Adrenal gland (tissue), 12 donors: ENCODE results near the gene TRAPPC3. TPM values are rescaled to one million over a fixed set of nuclear protein-coding genes. Genes with fewer than 3 reads are reported as not detected.
A peak's percentile ranks its signal among the peaks of the same experiment; 100 is the strongest.

Source experiments
- DNase-seq, 7 donors: peaks; one replicate each; pipeline ENCODE4 v3.0.0-alpha.2; 2019 to 2020
- H3K27ac ChIP-seq, 5 donors: fragments of 200-600 bp; sonication (generic) in 4 of 5; 1 replicate in 3 of 5; 2 replicates in 2 of 5; pipeline versions ENCODE4 v1.5.1 to v1.8.0; 2016 to 2020; ENCODE audit warnings: mild to moderate bottlenecking in 1 of 5
- H3K27me3 ChIP-seq: fragments of 200-600 bp; 2 replicates; pipeline ENCODE4 v1.8.0; 2021
- H3K36me3 ChIP-seq, 2 donors: fragments of 200-600 bp; replicated peaks in 1 of 2; 1 replicate in 1 of 2; 2 replicates in 1 of 2; pipeline versions ENCODE4 v1.5.1 to v1.8.0; 2018 to 2022
- H3K4me1 ChIP-seq, 2 donors: fragments of 200-600 bp; replicated peaks in 1 of 2; 1 replicate in 1 of 2; 2 replicates in 1 of 2; pipeline versions ENCODE4 v1.5.1 to v1.8.0; 2018 to 2021
- H3K4me3 ChIP-seq, 4 donors: fragments of 200-600 bp; sonication (generic) in 3 of 4; one replicate each; pipeline ENCODE4 v1.5.1; 2016 to 2018
- H3K9me3 ChIP-seq, 3 donors: fragments of 200-600 bp; sonication (generic) in 1 of 3; replicated peaks in 1 of 3; 1 replicate in 2 of 3; 2 replicates in 1 of 3; pipeline versions ENCODE4 v1.5.1 to v1.8.0; 2016 to 2021
- CTCF ChIP-seq, 6 experiments: fragments of 450-650 bp in 4 of 6; fragments of 200-600 bp in 2 of 6; sonication (generic) in 1 of 6; IDR thresholded peaks; 1 replicate in 5 of 6; 2 replicates in 1 of 6; pipeline versions ENCODE4 v1.5.1 to v1.8.0; 2016 to 2021; ENCODE audit warnings: antibody characterized with exemption in 6 of 6, mild to moderate bottlenecking in 2 of 6, moderate library complexity in 1 of 6
- POLR2A ChIP-seq, 2 donors: fragments of 450-650 bp; IDR thresholded peaks; one replicate each; pipeline ENCODE4 v1.6.1; 2017; ENCODE audit warnings: antibody characterized with exemption in 2 of 2, mild to moderate bottlenecking in 2 of 2, moderate library complexity in 1 of 2
- WGBS, 4 donors: extraction: QIAGEN DNeasy Blood & Tissue Kit in 2 of 4; methylation state at CpG; one replicate each; pipeline versions ENCODE4 v1.1.5 to v1.1.7; 2013 to 2017; 5-methylcytosine and 5-hydroxymethylcytosine counted together
- intact Hi-C, 2 donors: fragments of 100-400 bp; cut with DNase I; formaldehyde crosslinking; loops; one replicate each; pipeline versions ENCODE4 v1.14.1 to v1.15.0; 2022 to 2023
- polyA plus RNA-seq, 3 donors: library from polyadenylated mRNA; stranded (reverse); fragments of 200-250 nt in 2 of 3; fragments of 350-450 nt in 1 of 3; fragmentation: Illumina TruSeq in 1 of 3; extraction: RNeasy Lipid Tissue Mini Kit (QIAGEN cat#74804) in 1 of 3; gene quantifications; one replicate each; pipeline ENCODE4 v1.2.3, GENCODE V29; 2013 to 2014
- total RNA-seq, 9 donors: library from RNA; depleted of rRNA in 4 of 9; stranded (reverse); fragments of >200 nt in 4 of 9; fragments of 120-200 nt in 1 of 9; fragmentation: NEBNext Ultra II Directional in 1 of 9; extraction: Animal tissue kit (Norgen Biotek cat#: 25700) in 1 of 9; gene quantifications; one replicate each; pipeline versions ENCODE4 v1.1.0 to v1.2.4, GENCODE V29; 2013 to 2023
- donor health status: healthy with polysubstance abuse.
- donor health status: Bipolar disorder and iron deficiency.
- donor health status: DM: yes; HTN: yes; CAD: no.
- donor health status: DM: no; HTN: no; CAD: no.
- donor health status: DM: no; HTN: no; CAD: no.
- donor health status: DM: yes; HTN: yes; CAD: no.

Gene TRAPPC3
- total and polyA plus RNA-seq, 12 donors: 54.0 to 182 (median 114) TPM

- TF ChIP-seq POLR2A (IDR thresholded peaks at IDR 0.05) (no peak), CTCF (IDR thresholded peaks at IDR 0.05) (no peak)
- H3K9me3 ChIP-seq: no peaks in the 10 kb centered on the region
- H3K27ac ChIP-seq: no peak within 1 kb of the TSS
- intact Hi-C loops: no loop called here
- peak within 1 kb of the TSS in 1 of 4 donors; percentile 51 for H3K4me3 ChIP-seq
- WGBS, 4 donors: 12 to 65% (median 31%) methylated on average over 12 to 76 of the region's 77 CpGs
- peaks cover 0 to 6% of the 10 kb centered on the region in 2 donors for H3K4me1 ChIP-seq
- DNase-seq: peak in 1 of 7 donors; percentile 31
- H3K27me3 ChIP-seq: peaks cover 3% of the 10 kb centered on the region
- no peaks in the 10 kb centered on the region for H3K36me3 ChIP-seq
Observed at GRCh38 chr1:36125129-36125991, 23.9 kb downstream of the TRAPPC3 start, which contains the start of gene COL8A2. TSS of gene COL8A2 (minus strand) at chr1:36125222. CDS start at chr1:36100242, 24,980 bp downstream.

- H3K27me3 ChIP-seq: peaks cover 3% of the 10 kb centered on the region
- WGBS, 4 donors: 24 to 67% (median 46%) methylated on average over 11 to 42 of the region's 42 CpGs
- peaks cover 0 to 6% of the 10 kb centered on the region in 2 donors for H3K4me1 ChIP-seq
- H3K36me3 ChIP-seq: no peaks in the 10 kb centered on the region
- no peak for DNase-seq
- H3K4me3 ChIP-seq: peak overlapping the region in 1 of 4 donors; percentile 51
- no peaks in the 10 kb centered on the region for H3K9me3 ChIP-seq
- no peak overlapping the region for H3K27ac ChIP-seq
- TF ChIP-seq POLR2A (IDR thresholded peaks at IDR 0.05) (no peak), CTCF (IDR thresholded peaks at IDR 0.05) (no peak)
- intact Hi-C loops: no loop called here
Observed at GRCh38 chr1:36124404-36125128, 24.7 kb downstream of the TRAPPC3 start.

GRCh38 chr1:36123356-36123755 is 25.9 kb downstream of the TRAPPC3 start:
- TF ChIP-seq CTCF (IDR thresholded peaks at IDR 0.05): no peak
- TF ChIP-seq POLR2A (IDR thresholded peaks at IDR 0.05): no peak
- DNase-seq: peak in 1 of 7 donors; percentile 32
- intact Hi-C loops: no loop called here
- Histone ChIP-seq H3K27me3 (peaks cover 3% of the 10 kb centered on the region), H3K9me3 (no peaks in the 10 kb centered on the region), H3K4me3 (no peak overlapping the region), H3K4me1 (peaks cover 0 to 6% of the 10 kb centered on the region in 2 donors), H3K36me3 (no peaks in the 10 kb centered on the region), H3K27ac (peak overlapping the region in 2 of 5 donors; percentile 12 to 49)
- 59 to 77% (median 68%) methylated on average over 8 of the region's 8 CpGs for WGBS, 4 donors
